HepG2 (cell line): ENCODE measurements around the gene FGF19. TPM values are rescaled to one million over a fixed set of nuclear protein-coding genes. Genes with fewer than 3 reads are reported as not detected.

ENCODE experiments used
- ARID5B ChIP-seq: IDR thresholded peaks from 2 replicates; pipeline ENCODE4 v1.4.0; 2020; ENCODE audit warnings: mild to moderate bottlenecking, missing genetic modification reagents
- CBX1 ChIP-seq: IDR thresholded peaks from one replicate; pipeline ENCODE4 v1.6.1; 2016; ENCODE audit warnings: antibody characterized with exemption, low read depth
- CENPBD1 ChIP-seq: sonication (generic); formaldehyde crosslinking; IDR thresholded peaks from 2 replicates; pipeline ENCODE4 v1.8.0; 2022; ENCODE audit warnings: missing genetic modification reagents, low read depth, mild to moderate bottlenecking, borderline replicate concordance
- E2F2 ChIP-seq: sonication (generic); formaldehyde crosslinking; IDR thresholded peaks from 2 replicates; pipeline ENCODE4 v1.4.0; 2020; ENCODE audit warnings: missing genetic modification reagents, borderline replicate concordance
- ETV6 ChIP-seq: sonication (generic); formaldehyde crosslinking; conservative IDR thresholded peaks from 2 replicates; pipeline ENCODE4 v1.4.0; 2020; ENCODE audit warnings: missing genetic modification reagents
- GFI1 ChIP-seq: sonication (generic); formaldehyde crosslinking; IDR thresholded peaks from 2 replicates; pipeline ENCODE4 v1.5.0; 2020; ENCODE audit warnings: missing genetic modification reagents, mild to moderate bottlenecking, borderline replicate concordance
- HIVEP1 ChIP-seq: sonication (generic); formaldehyde crosslinking; IDR thresholded peaks from 2 replicates; pipeline ENCODE4 v1.4.0; 2020; ENCODE audit warnings: mild to moderate bottlenecking, missing genetic modification reagents
- KLF15 ChIP-seq: sonication (generic); formaldehyde crosslinking; IDR thresholded peaks from 2 replicates; pipeline ENCODE4 v1.8.1; 2023; ENCODE audit warnings: borderline replicate concordance, mild to moderate bottlenecking, inconsistent platforms, missing genetic modification reagents, mixed read lengths
- NFE2L1 ChIP-seq: sonication (generic); formaldehyde crosslinking; IDR thresholded peaks from 2 replicates; pipeline ENCODE4 v1.4.0; 2020; ENCODE audit warnings: missing genetic modification reagents, mild to moderate bottlenecking, borderline replicate concordance
- PPARG ChIP-seq: conservative IDR thresholded peaks from 2 replicates; pipeline ENCODE4 v1.6.1; 2016; ENCODE audit warnings: missing biosample characterization, missing genetic modification reagents
- RFX3 ChIP-seq: IDR thresholded peaks from 2 replicates; pipeline ENCODE4 v1.6.1; 2016; ENCODE audit warnings: missing biosample characterization, missing genetic modification reagents
- RXRA ChIP-seq: sonication (generic); formaldehyde crosslinking; IDR thresholded peaks from 2 replicates; pipeline ENCODE4 v1.5.1; 2020; ENCODE audit warnings: missing genetic modification reagents
- SNAPC4 ChIP-seq: sonication (generic); formaldehyde crosslinking; IDR thresholded peaks from 2 replicates; pipeline ENCODE4 v1.4.0; 2020; ENCODE audit warnings: mild to moderate bottlenecking, missing genetic modification reagents
- ZNF282 ChIP-seq: fragments of 450-650 bp; IDR thresholded peaks from 2 replicates; pipeline ENCODE4 v1.6.1; 2018; ENCODE audit not compliant: partially characterized antibody
- ZNF484 ChIP-seq: sonication (generic); formaldehyde crosslinking; IDR thresholded peaks from 2 replicates; pipeline ENCODE4 v1.5.1; 2020; ENCODE audit warnings: mild to moderate bottlenecking, low read depth, missing genetic modification reagents, borderline replicate concordance
- ZNF562 ChIP-seq: sonication (generic); formaldehyde crosslinking; IDR thresholded peaks from 2 replicates; pipeline ENCODE4 v1.8.0; 2022; ENCODE audit warnings: missing genetic modification reagents, borderline replicate concordance
- ZNF749 ChIP-seq: sonication (generic); formaldehyde crosslinking; IDR thresholded peaks from 2 replicates; pipeline ENCODE4 v1.8.0; 2022; ENCODE audit warnings: mild to moderate bottlenecking, missing genetic modification reagents, moderate library complexity, borderline replicate concordance
- ZSCAN5A ChIP-seq: sonication (generic); formaldehyde crosslinking; IDR thresholded peaks from 2 replicates; pipeline ENCODE4 v1.8.0; 2022; ENCODE audit warnings: mild to moderate bottlenecking, missing genetic modification reagents, borderline replicate concordance
- polyA plus RNA-seq, 8 experiments: library from polyadenylated mRNA; depleted of rRNA in 3 of 8; stranded (reverse) in 7 of 8; unstranded in 1 of 8; fragments of >200 nt; fragmentation: Illumina TruSeq in 4 of 8; extraction: Trizol in 4 of 8; gene quantifications; 2 replicates each; pipeline versions ENCODE4 v1.2.1 to v1.2.3, GENCODE V29; 2011 to 2016; ENCODE audit warnings: low read depth in 4 of 8, missing spikeins in 1 of 8, mixed read lengths in 1 of 8; ENCODE audit not compliant: insufficient read depth in 1 of 8
- total RNA-seq, 5 experiments: library from RNA; depleted of rRNA; stranded (reverse); fragments of >200 nt; fragmentation: Illumina TruSeq; extraction: Trizol; gene quantifications; 2 replicates each; pipeline ENCODE4 v1.2.3, GENCODE V29; 2016; ENCODE audit warnings: low read depth in 1 of 5

The FGF19 gene
- total and polyA plus RNA-seq, 2 of the 13 experiments (the other 11 are each of a cell fraction or from before 2014, with no cell fraction given), result 0.07 TPM; not detected in 1

GRCh38 chr11:69702239-69702691 lies 1.6 kb downstream of the FGF19 start (continued):
- TF ChIP-seq NFE2L1, result no peak
- TF ChIP-seq E2F2 (CRISPR knock-in tag), result no peak
- no peak for TF ChIP-seq ZNF282
- TF ChIP-seq ETV6, result 0 out of 2 replicates have a peak, but pooled peaks have one; percentile 35
- no peak for TF ChIP-seq SNAPC4 (CRISPR knock-in tag)
- peak; percentile 80 for TF ChIP-seq ARID5B (CRISPR knock-in tag)
- TF ChIP-seq ZNF484, result no peak
- TF ChIP-seq ZSCAN5A (CRISPR knock-in tag), result no peak
- TF ChIP-seq HIVEP1 (CRISPR knock-in tag), result no peak
- TF ChIP-seq KLF15 (CRISPR knock-in tag), result no peak
- no peak for TF ChIP-seq GFI1 (CRISPR knock-in tag)
- no peak for TF ChIP-seq CENPBD1
- no peak for TF ChIP-seq RFX3 (CRISPR knock-in tag)
- TF ChIP-seq RXRA (CRISPR knock-in tag), result peak; percentile 82
- TF ChIP-seq ZNF562 (CRISPR knock-in tag), result no peak
- no peak for TF ChIP-seq CBX1
- TF ChIP-seq PPARG (CRISPR knock-in tag), result no peak
- TF ChIP-seq ZNF749 (CRISPR knock-in tag), result no peak
